GM19467 (cell line): ENCODE data around the gene TSGA10IP.
"Not testable (repeated sequence)": the region's sequence is repeated elsewhere in the genome, so short reads cannot be mapped to it uniquely, and the experiment has no call there.

Source experiments
- ATAC-seq: cut with Tn5 transposase; IDR thresholded peaks from one replicate; pipeline ENCODE4 v1.9.1; 2021; ENCODE audit warnings: mild to moderate bottlenecking, moderate library complexity; ENCODE audit not compliant: unreplicated experiment

Gene TSGA10IP

DNA sequence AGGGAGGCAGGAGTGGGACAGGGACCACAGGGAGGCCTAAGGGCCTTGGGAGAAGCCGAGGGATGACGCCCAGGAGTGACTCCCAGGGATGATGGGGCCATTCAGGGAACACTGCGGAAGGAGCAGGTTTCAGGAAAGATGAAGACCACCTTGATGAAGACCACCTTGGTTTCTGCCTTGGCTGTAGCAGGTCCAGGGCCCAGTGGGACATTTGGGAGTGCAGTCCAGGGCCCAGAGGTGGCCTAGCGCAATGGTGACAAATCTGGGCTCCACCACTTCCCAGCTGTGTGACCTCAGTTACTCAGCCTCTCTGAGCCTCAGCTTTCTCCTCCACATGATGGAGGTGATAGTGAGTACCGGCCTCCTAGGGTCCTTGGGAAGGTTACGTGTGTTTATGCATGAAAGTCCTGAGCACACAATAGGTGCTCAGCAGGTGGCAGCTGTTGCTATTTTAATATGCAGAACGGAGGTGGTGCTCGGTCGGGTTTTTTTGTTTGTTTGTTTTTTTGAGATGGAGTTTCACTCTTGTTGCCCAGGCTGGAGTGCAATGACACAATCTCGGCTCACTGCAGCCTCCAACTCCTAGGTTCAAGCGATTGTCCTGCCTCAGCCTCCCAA is 770 bp downstream of the TSGA10IP start:
- ATAC-seq: no peak

DNA sequence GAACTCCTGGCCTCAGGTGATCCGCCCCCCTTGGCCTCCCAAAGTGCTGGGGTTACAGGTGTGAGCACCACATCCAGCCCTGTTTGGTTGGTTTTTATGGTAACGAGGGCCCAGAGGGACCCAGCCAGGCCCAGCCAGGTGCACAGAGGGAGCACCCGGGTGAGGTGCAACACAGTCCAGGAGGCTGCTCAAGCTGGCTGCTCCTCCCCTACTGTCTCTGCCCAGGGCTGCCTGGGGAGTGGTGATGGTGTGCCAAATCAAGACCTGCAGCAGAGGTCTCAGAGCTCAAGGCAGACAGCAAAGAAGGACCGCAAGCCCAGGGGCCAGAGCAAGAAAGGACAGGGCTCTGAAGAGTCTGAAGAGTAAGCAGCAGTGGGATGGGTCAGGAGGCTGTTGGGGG is 1.4 kb downstream of the TSGA10IP start:
- ATAC-seq: no peak

DNA sequence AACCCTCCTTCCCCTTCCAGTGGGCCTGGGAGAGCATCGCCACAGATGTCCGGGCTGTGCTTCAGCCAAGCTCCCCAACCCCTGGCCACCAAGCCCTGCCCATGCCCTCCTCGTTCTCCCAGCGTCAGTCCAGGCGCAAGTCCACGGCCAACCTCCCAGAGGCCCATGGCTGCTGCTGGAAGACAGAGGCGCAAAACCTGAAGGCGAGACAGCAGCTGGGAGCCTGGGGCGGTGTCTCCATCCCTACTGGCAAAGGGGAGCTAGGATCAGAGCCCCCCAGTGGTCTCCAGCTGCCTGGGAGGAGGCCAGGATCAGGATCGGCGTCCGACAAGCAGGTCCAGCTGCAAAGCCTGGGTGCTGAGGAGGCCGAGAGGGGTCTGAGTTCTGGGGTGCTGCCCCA is 1.9 kb downstream of the TSGA10IP start:
- no peak for ATAC-seq

DNA sequence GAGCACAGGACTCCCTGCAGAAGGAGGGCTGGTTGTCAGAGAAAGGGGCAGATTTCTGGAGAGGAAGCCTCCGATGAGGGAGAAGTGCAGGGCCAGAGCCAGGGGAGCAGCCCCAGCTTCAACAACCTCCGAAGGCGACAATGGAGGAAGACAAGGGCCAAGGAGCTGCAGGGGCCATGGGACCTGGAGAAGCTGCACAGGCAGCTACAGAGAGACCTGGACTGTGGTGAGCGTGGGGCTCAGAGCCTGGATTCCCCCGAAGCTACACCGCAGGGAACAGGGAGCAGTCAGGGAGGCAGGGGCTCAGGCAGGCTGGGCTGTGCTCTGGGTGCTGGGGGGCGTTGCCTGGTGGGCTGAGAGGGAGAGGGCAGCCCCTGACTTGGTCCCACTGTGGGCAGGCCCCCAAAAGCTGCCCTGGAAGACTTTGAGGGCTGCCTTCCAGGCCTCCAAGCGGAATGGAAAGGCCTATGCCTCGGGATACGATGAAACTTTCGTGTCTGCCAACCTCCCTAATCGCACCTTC is 2.4 kb downstream of the TSGA10IP start:
- no peak for ATAC-seq

DNA sequence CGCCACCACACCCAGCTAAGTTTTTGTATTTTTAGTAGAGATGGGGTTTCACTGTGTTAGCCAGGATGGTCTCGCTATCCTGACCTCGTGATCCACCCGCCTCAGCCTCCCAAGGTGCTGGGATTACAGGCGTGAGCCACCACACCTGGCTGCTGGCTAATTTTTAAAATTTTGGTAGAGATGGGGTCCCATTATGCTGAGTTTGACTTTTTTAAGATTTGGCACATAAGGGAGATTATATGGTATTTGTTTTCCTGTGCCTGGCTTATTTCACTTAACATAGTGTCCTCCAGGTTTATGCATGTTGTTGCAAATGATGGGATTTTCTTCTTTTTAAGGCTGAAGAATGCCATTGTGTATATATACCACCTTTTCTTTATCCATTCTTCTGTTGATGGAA is 5.4 kb downstream of the TSGA10IP start:
- ATAC-seq: not testable (repeated sequence)

DNA sequence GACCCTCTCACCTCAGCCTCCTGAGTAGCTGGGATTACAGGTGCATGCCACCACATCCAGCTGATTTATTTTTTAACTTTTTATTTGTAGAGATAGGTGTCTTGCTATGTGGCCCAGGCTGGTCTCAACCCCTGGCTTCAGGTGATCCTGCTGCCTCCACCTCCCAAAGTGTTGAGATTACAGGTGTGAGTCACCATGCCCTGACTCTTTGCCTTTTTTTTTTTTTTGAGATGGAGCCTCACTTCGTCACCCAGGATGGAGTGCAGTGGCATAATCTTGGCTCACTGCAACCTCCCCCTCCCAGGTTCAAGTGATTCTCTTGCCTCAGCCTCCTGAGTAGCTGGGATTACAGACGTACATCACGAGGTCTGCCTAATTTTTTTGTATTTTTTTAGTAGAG is 6.4 kb downstream of the TSGA10IP start:
- ATAC-seq: not testable (repeated sequence)

DNA sequence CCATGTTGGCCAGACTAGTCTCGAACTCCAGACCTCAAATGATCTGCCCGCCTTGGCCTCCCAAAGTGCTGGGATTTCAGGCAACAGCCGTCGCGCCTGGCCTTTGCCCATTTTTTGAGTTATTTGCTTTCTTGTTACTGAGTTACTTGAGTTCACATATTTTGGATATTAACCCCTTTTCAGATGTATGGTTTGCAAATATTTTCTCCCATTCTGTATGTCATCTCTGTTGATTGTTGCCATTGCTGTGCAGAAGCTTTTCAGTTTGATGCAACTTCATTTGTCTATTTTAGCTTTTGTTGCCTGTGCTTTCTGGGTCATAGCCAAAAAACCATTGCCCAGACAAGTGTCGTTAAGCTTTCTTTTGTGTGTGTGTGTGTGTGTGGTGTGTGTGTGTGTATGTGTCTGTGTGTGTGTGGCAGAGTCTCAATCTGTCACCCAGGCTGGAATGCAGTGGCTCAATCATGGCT is 6.8 kb downstream of the TSGA10IP start:
- no peak for ATAC-seq

DNA sequence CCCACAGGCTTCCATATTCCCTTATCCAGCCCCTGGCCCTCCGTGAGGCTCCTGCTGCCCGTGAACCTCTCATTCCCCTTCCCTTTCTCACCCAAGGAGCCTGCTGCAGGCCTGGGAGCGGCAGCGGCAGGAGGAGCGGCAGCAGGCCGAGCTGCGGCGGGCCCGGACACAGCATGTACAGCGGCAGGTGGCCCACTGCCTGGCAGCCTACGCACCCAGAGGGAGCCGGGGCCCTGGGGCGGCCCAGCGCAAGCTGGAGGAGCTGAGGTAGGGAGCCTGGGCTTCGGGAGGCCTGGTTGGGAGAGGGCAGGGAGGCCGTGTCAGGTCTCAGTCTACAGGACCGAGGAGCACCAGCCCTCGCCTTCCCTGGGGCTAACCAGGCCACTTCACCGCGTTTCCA is 8.2 kb downstream of the TSGA10IP start:
- ATAC-seq: no peak

DNA sequence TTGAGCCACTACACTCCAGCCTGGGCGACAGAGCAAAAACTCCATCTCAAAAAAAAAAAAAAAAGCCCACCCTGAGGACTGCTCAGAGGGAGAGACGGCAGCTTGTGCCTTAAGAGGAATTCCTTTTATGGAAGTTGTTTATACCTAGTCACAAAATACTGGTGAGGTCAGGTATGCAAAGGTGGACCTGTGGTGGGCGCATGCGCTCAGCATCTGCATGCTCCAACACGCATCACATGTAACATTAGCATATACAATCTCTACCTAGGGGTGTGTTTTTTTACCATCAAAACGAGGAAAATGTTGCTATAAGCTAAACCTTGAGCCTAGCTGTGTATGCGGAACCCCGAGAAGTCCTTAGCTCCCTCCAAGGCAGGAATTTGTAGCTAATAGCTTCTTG is 9.5 kb downstream of the TSGA10IP start:
- ATAC-seq: no peak

DNA sequence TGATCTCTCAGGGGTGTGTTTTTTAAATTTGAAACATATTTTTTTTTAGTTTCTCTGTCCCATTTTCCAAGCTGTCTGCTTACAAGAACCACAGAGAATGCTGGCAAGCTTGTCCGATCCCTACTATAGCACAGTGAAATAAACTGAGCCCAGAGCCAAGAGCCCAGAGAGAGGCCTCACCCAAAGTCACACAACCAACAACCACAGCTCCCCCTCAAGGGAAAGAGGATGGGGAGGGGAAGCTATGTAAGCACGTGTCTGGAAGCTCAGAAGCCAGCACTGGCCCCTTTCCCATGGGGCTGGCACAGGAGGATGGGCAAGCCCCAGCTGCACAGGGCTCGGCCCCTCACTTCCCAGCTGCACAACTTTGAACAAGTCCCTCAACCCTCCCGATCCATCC is 13.0 kb downstream of the TSGA10IP start:
- ATAC-seq: no peak

DNA sequence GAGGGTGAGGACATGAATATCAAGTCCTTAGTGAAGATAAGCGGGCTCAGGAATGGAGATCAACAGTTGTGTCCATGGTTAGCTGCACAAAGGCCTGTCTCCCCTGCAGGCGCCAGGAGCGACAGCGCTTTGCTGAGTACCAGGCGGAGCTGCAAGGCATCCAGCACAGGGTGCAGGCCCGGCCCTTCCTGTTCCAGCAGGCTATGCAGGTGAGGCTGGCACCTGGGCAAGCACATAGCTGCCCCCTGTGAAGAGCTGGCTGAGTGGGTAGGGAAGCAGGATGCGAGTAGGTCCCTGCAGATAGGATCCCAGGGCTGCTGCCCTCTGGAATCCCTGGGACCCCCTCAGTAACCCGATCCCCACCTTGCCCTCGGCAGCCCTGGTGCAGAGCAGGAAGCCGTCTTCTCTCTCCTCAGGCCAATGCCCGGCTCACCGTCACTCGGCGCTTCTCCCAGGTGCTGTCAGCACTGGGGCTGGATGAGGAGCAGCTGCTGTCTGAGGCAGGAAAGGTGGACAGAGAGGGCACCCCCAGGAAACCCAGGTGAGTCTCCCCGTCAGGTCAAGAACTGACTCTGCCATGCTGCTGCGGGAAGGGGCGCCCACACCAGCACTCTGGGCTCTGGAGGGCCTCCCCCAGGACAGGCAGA is 13.6 kb downstream of the TSGA10IP start:
- no peak for ATAC-seq

DNA sequence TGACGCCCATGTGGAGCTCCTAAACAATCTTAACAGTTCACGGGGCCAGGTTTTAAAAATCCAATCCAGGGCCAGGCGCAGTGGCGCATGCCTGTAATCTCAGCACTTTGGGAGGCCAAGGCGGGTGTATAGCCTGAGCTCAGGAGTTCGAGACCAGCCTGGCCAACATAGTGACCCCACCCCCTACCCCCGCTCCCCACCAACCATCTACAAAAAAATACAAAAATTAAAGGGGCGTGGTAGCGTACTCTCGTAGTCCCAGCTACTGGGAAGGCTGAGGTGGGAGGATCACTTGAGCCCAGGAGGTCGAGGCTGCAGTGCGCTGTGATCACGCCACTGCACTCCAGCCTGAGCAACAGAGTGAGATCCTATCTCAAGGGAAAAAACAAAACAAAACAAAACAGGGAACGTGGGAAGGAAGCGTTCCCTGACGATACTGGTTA is 15.6 kb downstream of the TSGA10IP start:
- ATAC-seq: no peak

DNA sequence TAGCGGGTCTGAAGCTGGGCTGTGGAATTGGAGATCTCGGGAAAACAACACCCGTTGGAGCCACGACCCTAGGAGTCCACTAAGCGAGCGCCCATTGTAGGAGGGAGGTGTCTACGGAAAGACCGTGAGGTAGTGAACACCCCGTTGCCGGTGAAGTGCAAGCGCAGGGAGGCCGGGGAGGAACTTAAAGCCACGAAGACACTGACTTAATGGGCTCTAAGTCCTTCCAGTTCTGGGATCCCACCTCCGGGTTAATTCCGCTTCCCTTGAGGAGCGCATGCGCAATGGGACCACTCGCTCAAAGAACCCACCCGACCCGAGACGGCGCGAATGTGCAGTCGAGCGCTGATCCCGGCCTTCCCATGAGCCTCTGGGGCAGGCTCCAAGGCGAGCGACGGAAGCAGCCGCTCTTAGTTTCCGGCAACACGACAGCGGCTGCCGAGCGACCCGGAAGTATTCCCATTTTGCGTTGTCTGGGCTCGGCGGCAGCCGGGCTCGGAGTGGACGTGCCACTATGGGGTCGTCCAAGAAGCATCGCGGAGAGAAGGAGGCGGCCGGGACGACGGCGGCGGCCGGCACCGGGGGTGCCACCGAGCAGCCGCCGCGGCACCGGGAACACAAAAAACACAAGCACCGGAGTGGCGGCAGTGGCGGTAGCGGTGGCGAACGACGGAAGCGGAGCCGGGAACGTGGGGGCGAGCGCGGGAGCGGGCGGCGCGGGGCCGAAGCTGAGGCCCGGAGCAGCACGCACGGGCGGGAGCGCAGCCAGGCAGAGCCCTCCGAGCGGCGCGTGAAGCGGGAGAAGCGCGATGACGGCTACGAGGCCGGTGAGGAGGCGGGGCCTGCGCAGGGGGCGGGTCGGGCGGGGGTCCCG is 16.2 kb downstream of the TSGA10IP start, which contains the start of gene SART1:
Gene SART1 (plus strand): TSS at position 468 of the 874 bp plus-strand sequence. CDS start 47 bp downstream, at position 515.
- peak; percentile 77 for ATAC-seq

DNA sequence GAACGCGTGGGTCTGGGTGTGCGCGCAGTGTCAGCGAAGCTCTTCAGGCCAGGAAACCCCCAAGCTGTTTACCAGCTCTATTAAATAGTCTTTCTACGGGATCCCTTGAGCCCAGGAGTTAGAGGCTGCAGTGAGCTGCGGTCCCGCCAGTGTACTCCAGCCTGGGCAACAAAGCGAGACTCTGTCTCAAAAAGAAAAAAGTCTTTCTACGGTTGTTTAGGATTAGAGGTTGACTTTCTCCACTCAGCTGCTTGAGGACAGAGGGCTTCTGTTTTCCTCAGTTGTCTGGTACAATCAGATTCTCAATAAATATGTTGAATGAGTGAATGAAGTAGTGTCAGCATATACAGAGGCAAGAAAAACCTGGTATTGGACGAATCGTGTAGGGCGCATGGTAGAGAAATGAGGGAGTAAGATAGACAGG is 16.9 kb downstream of the TSGA10IP start:
- no peak for ATAC-seq

DNA sequence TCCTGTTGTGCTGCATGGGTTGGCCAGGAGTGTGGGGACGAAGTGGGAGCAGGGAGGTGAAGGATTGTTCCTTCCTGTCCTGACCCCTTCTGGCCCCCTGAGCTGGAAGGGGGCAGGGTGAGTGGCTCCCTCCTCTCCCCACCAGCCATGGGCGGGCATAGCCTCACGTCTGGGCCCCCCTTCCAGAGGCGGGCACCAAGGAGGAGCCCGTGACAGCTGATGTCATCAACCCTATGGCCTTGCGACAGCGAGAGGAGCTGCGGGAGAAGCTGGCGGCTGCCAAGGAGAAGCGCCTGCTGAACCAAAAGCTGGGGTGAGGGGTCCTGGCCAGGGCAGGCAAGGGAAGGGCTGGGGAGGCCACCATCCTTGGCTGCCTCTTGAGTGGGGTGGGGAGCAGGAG is 19.6 kb downstream of the TSGA10IP start:
- no peak for ATAC-seq

DNA sequence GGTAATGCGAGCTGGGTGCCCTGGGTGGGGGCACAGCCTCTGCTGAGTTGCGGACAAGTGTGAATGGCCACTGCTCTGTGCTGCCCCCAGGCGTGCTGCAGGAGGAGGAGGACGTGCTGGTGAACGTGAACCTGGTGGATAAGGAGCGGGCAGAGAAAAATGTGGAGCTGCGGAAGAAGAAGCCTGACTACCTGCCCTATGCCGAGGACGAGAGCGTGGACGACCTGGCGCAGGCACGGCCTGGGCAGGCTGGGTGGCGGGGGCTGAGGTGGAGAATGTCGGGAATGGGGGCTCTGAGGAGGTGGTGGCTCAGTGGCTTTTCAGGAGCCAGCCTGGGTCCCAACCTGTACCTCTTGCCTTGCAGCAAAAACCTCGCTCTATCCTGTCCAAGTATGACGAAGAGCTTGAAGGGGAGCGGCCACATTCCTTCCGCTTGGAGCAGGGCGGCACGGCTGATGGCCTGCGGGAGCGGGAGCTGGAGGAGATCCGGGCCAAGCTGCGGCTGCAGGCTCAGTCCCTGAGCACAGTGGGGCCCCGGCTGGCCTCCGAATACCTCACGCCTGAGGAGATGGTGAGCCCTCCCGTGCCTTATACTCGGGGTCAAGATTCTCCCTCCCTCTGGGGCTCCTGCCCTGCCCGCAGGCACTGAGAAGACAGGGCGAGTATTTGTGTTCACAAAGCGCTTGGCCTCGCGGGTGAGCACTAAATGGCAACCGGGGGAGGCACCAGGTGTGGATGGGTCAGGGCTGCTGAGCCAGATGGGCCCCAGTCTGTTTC is 20.9 kb downstream of the TSGA10IP start:
- no peak for ATAC-seq

DNA sequence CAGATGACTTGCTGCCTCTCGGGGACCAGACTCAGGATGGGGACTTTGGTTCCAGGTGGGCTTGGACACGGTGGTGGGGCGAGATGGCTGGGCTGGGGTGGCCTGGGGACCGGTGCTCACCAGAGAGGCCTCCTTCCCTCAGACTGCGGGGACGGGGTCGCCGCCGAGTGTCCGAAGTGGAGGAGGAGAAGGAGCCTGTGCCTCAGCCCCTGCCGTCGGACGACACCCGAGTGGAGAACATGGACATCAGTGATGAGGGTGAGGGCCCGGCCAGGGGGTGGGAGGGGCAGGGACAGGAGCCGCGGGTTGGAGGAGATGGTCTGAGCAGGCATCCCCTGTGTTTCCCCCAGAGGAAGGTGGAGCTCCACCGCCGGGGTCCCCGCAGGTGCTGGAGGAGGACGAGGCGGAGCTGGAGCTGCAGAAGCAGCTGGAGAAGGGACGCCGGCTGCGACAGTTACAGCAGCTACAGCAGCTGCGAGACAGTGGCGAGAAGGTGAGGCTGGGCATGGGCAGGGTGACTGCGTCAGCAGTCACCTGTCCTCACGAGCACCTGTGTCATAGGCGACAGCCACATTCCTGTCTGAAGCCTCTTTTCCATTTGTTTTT is 22.2 kb downstream of the TSGA10IP start:
- ATAC-seq: no peak

DNA sequence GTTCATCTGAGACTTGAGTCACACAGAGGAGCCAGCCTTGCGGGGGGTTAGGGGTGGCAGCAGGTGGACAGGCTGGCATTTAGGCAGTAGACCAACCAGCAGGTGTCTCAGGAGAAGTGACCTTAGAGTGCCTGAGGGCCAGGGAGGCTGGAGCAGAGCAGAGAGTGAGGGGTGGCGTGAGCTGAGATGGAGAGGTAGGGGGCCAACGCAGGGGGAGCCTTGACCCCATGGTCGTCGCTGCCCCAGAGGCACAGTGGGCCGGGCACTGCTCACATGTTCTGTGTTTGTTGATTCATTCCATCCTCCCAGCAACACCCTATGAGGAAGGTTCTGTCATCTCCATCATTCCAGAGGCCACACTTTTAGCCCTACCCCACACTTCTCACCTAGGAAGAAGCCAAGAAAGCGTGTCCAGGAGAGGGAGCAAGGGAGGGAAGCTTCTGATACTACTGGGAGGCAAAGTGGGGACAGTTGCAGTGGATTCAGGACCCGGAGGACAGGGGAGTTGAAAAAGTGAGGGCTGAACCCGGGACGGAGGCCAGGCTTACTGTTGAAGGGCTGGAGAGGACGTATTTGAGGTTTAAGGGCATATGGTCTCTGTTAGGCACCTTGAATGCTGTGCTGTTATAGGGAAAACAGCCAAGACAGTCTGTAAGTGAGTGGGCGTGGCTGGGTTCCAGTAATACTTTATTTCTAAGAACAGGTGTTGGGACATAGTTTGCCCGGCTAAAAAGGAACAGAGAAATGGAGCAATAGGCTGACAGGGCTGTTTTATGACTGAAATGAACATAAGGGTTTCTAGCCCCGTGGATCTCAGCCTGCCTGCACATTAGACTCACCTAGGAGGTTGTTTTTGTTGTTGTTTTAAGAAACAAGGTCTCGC is 23.6 kb downstream of the TSGA10IP start:
- ATAC-seq: no peak

DNA sequence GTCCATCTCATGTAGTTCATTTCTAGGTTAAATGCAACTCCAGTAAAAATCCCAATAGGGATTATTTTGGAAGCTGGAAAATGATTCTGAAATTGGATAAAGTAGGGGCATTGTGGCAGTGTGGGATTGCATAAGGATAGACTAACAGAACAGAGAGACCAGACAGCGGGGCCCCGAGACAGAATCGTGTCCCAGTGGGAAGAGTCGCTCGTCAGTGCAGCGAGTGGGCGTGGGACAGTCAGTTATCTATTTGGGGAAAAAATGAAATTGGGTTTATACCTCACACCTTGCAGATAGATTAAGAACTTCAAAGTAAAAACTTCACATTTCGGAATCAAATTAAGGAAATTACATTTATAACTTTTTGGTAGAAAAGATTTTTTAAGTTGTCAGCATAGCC is 26.8 kb downstream of the TSGA10IP start:
- no peak for ATAC-seq
